ENCODE data around the gene PLCD1.

DNA sequence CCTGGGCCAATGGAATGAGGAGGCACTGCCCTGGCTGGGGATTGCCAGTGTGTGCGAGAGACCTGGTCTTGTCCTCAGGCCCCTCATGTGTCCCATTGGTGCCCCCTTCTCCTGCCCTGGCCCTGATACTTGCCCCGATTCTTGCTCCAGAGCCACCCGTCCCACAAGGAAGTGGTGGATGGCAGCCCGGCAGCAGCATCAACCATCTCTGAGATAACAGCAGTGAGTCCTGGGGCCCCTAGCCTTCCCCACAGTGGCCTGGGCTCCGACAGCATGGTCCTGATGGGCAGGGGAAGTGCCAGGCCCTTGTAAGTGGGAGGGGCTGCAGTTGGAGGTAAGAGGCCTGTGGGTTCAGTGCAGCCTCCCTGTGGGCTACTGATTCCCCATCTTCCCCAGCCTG, 23.4 kb downstream of the PLCD1 start:
- TF ChIP-seq, protein P1, sequence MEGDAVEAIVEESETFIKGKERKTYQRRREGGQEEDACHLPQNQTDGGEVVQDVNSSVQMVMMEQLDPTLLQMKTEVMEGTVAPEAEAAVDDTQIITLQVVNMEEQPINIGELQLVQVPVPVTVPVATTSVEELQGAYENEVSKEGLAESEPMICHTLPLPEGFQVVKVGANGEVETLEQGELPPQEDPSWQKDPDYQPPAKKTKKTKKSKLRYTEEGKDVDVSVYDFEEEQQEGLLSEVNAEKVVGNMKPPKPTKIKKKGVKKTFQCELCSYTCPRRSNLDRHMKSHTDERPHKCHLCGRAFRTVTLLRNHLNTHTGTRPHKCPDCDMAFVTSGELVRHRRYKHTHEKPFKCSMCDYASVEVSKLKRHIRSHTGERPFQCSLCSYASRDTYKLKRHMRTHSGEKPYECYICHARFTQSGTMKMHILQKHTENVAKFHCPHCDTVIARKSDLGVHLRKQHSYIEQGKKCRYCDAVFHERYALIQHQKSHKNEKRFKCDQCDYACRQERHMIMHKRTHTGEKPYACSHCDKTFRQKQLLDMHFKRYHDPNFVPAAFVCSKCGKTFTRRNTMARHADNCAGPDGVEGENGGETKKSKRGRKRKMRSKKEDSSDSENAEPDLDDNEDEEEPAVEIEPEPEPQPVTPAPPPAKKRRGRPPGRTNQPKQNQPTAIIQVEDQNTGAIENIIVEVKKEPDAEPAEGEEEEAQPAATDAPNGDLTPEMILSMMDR (conservative IDR thresholded peaks at IDR 0.05) = no peak
- no peak for TF ChIP-seq ZFX (IDR thresholded peaks at IDR 0.05)
